Colonic mucosa (tissue), 4 donors: Measurements from ENCODE around the gene STRA6. TPM values are rescaled to one million over a fixed set of nuclear protein-coding genes. Genes with fewer than 3 reads are reported as not detected.
A peak's percentile ranks its signal among the peaks of the same experiment; 100 is the strongest.

ENCODE experiments used
- DNase-seq: peaks from one replicate; pipeline ENCODE4 v3.0.0-alpha.2; 2020
- H3K27ac ChIP-seq: fragments of 200-600 bp; one replicate; pipeline ENCODE4 v1.8.0; 2021
- H3K27me3 ChIP-seq: fragments of 200-600 bp; one replicate; pipeline ENCODE4 v1.8.0; 2021
- H3K36me3 ChIP-seq: fragments of 200-600 bp; one replicate; pipeline ENCODE4 v1.8.0; 2021
- H3K4me1 ChIP-seq: fragments of 200-600 bp; one replicate; pipeline ENCODE4 v1.8.0; 2021; ENCODE audit warnings: mild to moderate bottlenecking
- H3K4me3 ChIP-seq: fragments of 200-600 bp; one replicate; pipeline ENCODE4 v1.8.0; 2021
- H3K9ac ChIP-seq, 2 donors: one replicate each; pipeline ENCODE4 v1.7.0; 2013; ENCODE audit warnings: control low read depth in 2 of 2, low read depth in 2 of 2, low read length in 2 of 2
- H3K9me3 ChIP-seq: fragments of 200-600 bp; one replicate; pipeline ENCODE4 v1.8.0; 2021
- CTCF ChIP-seq: fragments of 200-600 bp; IDR thresholded peaks from one replicate; pipeline ENCODE4 v1.8.0; 2022; ENCODE audit warnings: antibody characterized with exemption, mild to moderate bottlenecking
- intact Hi-C: fragments of 100-400 bp; cut with DNase I; formaldehyde crosslinking; loops from one replicate; pipeline ENCODE4 v1.14.1; 2022
- total RNA-seq, 2 donors: library from RNA; stranded (reverse); fragmentation: NEBNext Ultra II Directional in 1 of 2; extraction: Animal tissue kit (Norgen Biotek cat#: 25700) in 1 of 2; gene quantifications; one replicate each; pipeline ENCODE4 v1.2.1, GENCODE V29; 2021
- donor health status: healthy.
- donor health status: DM: no; HTN: no; CAD: no.
- donor health status: DM: no; HTN: no; CAD: no.

The STRA6 gene
- total RNA-seq, 2 donors from 2014 or later, result not detected

- no peak overlapping the region for H3K4me3 ChIP-seq
- H3K9me3 ChIP-seq, result no peaks in the 10 kb centered on the region
- H3K4me1 ChIP-seq, result no peaks in the 10 kb centered on the region
- H3K27ac ChIP-seq, result no peak overlapping the region
- no peak overlapping the region for H3K9ac ChIP-seq
- H3K36me3 ChIP-seq, result no peaks in the 10 kb centered on the region
- intact Hi-C loops, result no loop called here
- no peak for DNase-seq
- no peak for TF ChIP-seq CTCF
- no peaks in the 10 kb centered on the region for H3K27me3 ChIP-seq
These were observed 36.6 kb upstream of the STRA6 start for GRCh38 chr15:74239051-74239705.

- H3K27me3 ChIP-seq, result no peaks in the 10 kb centered on the region
- no peaks in the 10 kb centered on the region for H3K4me1 ChIP-seq
- no peak for TF ChIP-seq CTCF
- H3K27ac ChIP-seq, result peak within 1 kb of the TSS; percentile 53
- intact Hi-C loops, result no loop called here
- H3K4me3 ChIP-seq, result no peak within 1 kb of the TSS
- no peaks in the 10 kb centered on the region for H3K36me3 ChIP-seq
- H3K9me3 ChIP-seq, result no peaks in the 10 kb centered on the region
- peak within 1 kb of the TSS in 1 of 2 donors; percentile 23 for H3K9ac ChIP-seq
- DNase-seq, result peak; percentile 81
These were observed 33.4 kb upstream of the STRA6 start, which contains the start of gene CCDC33 for GRCh38 chr15:74235962-74236361. Gene CCDC33 (plus strand): TSS chr15:74236326. CDS start chr15:74236720, 394 bp downstream.

GRCh38 chr15:74234598-74234875, 31.9 kb upstream of the STRA6 start:
- Histone ChIP-seq H3K27me3 (no peaks in the 10 kb centered on the region), H3K4me1 (no peaks in the 10 kb centered on the region), H3K9me3 (no peaks in the 10 kb centered on the region), H3K4me3 (no peak overlapping the region), H3K27ac (no peak overlapping the region), H3K9ac (no peak overlapping the region), H3K36me3 (no peaks in the 10 kb centered on the region)
- TF ChIP-seq CTCF, result no peak
- intact Hi-C loops, result no loop called here
- DNase-seq, result no peak

- no peaks in the 10 kb centered on the region for H3K9me3 ChIP-seq
- no peaks in the 10 kb centered on the region for H3K27me3 ChIP-seq
- no peak overlapping the region for H3K27ac ChIP-seq
- no peaks in the 10 kb centered on the region for H3K4me1 ChIP-seq
- H3K9ac ChIP-seq, result no peak overlapping the region
- TF ChIP-seq CTCF, result no peak
- no peak for DNase-seq
- no peak overlapping the region for H3K4me3 ChIP-seq
- intact Hi-C loops, result no loop called here
- no peaks in the 10 kb centered on the region for H3K36me3 ChIP-seq
These were observed 31.4 kb upstream of the STRA6 start for GRCh38 chr15:74233851-74234597.

GRCh38 chr15:74233373-74233772, 30.8 kb upstream of the STRA6 start:
- TF ChIP-seq CTCF, result no peak
- Histone ChIP-seq H3K4me1 (no peaks in the 10 kb centered on the region), H3K9ac (no peak overlapping the region), H3K9me3 (no peaks in the 10 kb centered on the region), H3K27ac (no peak overlapping the region), H3K27me3 (no peaks in the 10 kb centered on the region), H3K4me3 (no peak overlapping the region), H3K36me3 (no peaks in the 10 kb centered on the region)
- DNase-seq, result no peak
- intact Hi-C loops, result no loop called here
